LNCAP (cell line): ENCODE results near the gene PRSS21.

Experiments
- CTCF ChIP-seq: fragments of 450-650 bp; IDR thresholded peaks from 2 replicates; pipeline ENCODE4 v1.5.1; 2017; ENCODE audit warnings: mild to moderate bottlenecking

The PRSS21 gene

GRCh38 chr16:2852003-2852730 lies 35.1 kb downstream of the PRSS21 start:
- TF ChIP-seq CTCF, result no peak

GRCh38 chr16:2852731-2853507 lies 35.9 kb downstream of the PRSS21 start:
- no peak for TF ChIP-seq CTCF

GRCh38 chr16:2853531-2854073 lies 36.6 kb downstream of the PRSS21 start:
- no peak for TF ChIP-seq CTCF

GRCh38 chr16:2854700-2855309 lies 37.8 kb downstream of the PRSS21 start:
- TF ChIP-seq CTCF, result peak; percentile 64

- TF ChIP-seq CTCF, result no peak
These were observed 38.5 kb downstream of the PRSS21 start for GRCh38 chr16:2855536-2855935.

- TF ChIP-seq CTCF, result no peak
These were observed 39.1 kb downstream of the PRSS21 start for GRCh38 chr16:2856061-2856670.
